CD4-positive, alpha-beta T cell (primary cell): ENCODE data around the gene IFT43. TPM values are rescaled to one million over a fixed set of nuclear protein-coding genes. Genes with fewer than 3 reads are reported as not detected.

Source experiments
- ATAC-seq: fragments of 200-7000 bp; cut with Tn5 transposase; one replicate; pipeline ENCODE4 v1.10.0; 2022; ENCODE audit warnings: mild to moderate bottlenecking; ENCODE audit not compliant: poor library complexity
- CTCF ChIA-PET: fragments of 350-600 bp; sonication (Branson Sonifier 250); formaldehyde crosslinking; loops from one replicate; lab custom pipeline; 2021; ENCODE audit warnings: antibody characterized with exemption, inconsistent platforms; lab: Charles Lee
- POLR2A ChIA-PET: fragments of 350-600 bp; sonication (Branson Sonifier 250); formaldehyde crosslinking; loops from one replicate; lab custom pipeline; 2021; ENCODE audit warnings: antibody characterized with exemption, inconsistent platforms; lab: Charles Lee
- DNase-seq, 14 experiments: peaks; one replicate each; pipeline ENCODE4 v3.0.0-alpha.2; 2013 to 2020; ENCODE audit warnings: mixed read lengths in 2 of 14
- H3K27ac ChIP-seq, 2 donors: one replicate each; pipeline versions ENCODE4 v1.5.1 to v1.7.0; 2013; ENCODE audit warnings: low read length in 2 of 2, low read depth in 1 of 2, mild to moderate bottlenecking in 1 of 2
- H3K27me3 ChIP-seq, 2 experiments: 1 replicate in 1 of 2; 2 replicates in 1 of 2; pipeline versions ENCODE4 v1.6.1 to v1.7.0; 2013; ENCODE audit warnings: low read length in 2 of 2, control low read depth in 1 of 2, mild to moderate bottlenecking in 1 of 2, moderate library complexity in 1 of 2; ENCODE audit not compliant: insufficient read depth in 2 of 2, control insufficient read depth in 1 of 2
- H3K36me3 ChIP-seq: one replicate; pipeline ENCODE4 v1.6.1; 2013; ENCODE audit warnings: low read length, control low read depth; ENCODE audit not compliant: insufficient read depth
- H3K4me1 ChIP-seq: one replicate; pipeline ENCODE4 v1.6.1; 2013; ENCODE audit warnings: low read length, control low read depth; ENCODE audit not compliant: insufficient read depth
- H3K4me3 ChIP-seq: one replicate; pipeline ENCODE4 v1.5.1; 2013; ENCODE audit warnings: mild to moderate bottlenecking, low read length, moderate library complexity
- H3K9me3 ChIP-seq, 2 experiments: 1 replicate in 1 of 2; 2 replicates in 1 of 2; pipeline versions ENCODE4 v1.6.1 to v1.7.0; 2013; ENCODE audit warnings: low read length in 2 of 2, mild to moderate bottlenecking in 2 of 2, control low read depth in 1 of 2, moderate library complexity in 1 of 2; ENCODE audit not compliant: control insufficient read depth in 1 of 2, insufficient read depth in 1 of 2
- H3K27ac Mint-ChIP-seq: one replicate; pipeline ENCODE4 v1.8.0; 2020; ENCODE audit warnings: mixed read lengths
- H3K27me3 Mint-ChIP-seq: one replicate; pipeline ENCODE4 v1.8.0; 2021; ENCODE audit warnings: mixed read lengths
- H3K36me3 Mint-ChIP-seq: one replicate; pipeline ENCODE4 v1.8.0; 2021; ENCODE audit warnings: low read depth, mixed read lengths
- H3K4me1 Mint-ChIP-seq: one replicate; pipeline ENCODE4 v1.8.0; 2021; ENCODE audit warnings: low read depth, mixed read lengths
- H3K4me3 Mint-ChIP-seq: one replicate; pipeline ENCODE4 v1.8.0; 2020; ENCODE audit warnings: mild to moderate bottlenecking, mixed read lengths
- H3K9me3 Mint-ChIP-seq: one replicate; pipeline ENCODE4 v1.8.0; 2020; ENCODE audit warnings: mixed read lengths
- CTCF ChIP-seq: fragments of 200-600 bp; IDR thresholded peaks from one replicate; pipeline ENCODE4 v1.8.0; 2022; ENCODE audit warnings: antibody characterized with exemption, mild to moderate bottlenecking
- intact Hi-C, 2 experiments: fragments of 100-400 bp; cut with DNase I in 1 of 2; cut with micrococcal nuclease in 1 of 2; formaldehyde crosslinking; loops; one replicate each; pipeline versions ENCODE4 v1.15.1 to v1.9.0; 2023 to 2025; cut with DNase I, micrococcal nuclease
- total RNA-seq, 174 experiments: library from RNA in 2 of 174; stranded (reverse) in 2 of 174; gene quantifications; one replicate each; pipeline ENCODE4 v1.2.3 and lab custom pipeline; 2021 to 2026

IFT43 gene
- total RNA-seq, 2 experiments from 2014 or later: 10.0 to 11.1 TPM

GRCh38 chr14:76055330-76055729, 69.8 kb downstream of the IFT43 start:
- CTCF ChIA-PET: no interaction called here
- no peak for ATAC-seq
- no peaks in the 10 kb centered on the region for H3K4me1 Mint-ChIP-seq
- H3K27me3 Mint-ChIP-seq: no peaks in the 10 kb centered on the region
- Histone ChIP-seq H3K4me3 (no peak overlapping the region), H3K36me3 (peaks cover 4% of the 10 kb centered on the region), H3K9me3 (no peaks in the 10 kb centered on the region), H3K4me1 (no peaks in the 10 kb centered on the region), H3K27ac (no peak overlapping the region), H3K27me3 (no peaks in the 10 kb centered on the region)
- intact Hi-C loops: no loop called here
- TF ChIP-seq CTCF: no peak
- no peak overlapping the region for H3K27ac Mint-ChIP-seq
- peaks cover 19% of the 10 kb centered on the region for H3K36me3 Mint-ChIP-seq
- POLR2A ChIA-PET: no interaction called here
- H3K4me3 Mint-ChIP-seq: no peak overlapping the region
- no peak for DNase-seq
- H3K9me3 Mint-ChIP-seq: no peaks in the 10 kb centered on the region

- Histone ChIP-seq H3K4me1 (no peaks in the 10 kb centered on the region), H3K27me3 (no peaks in the 10 kb centered on the region), H3K4me3 (no peak overlapping the region), H3K27ac (no peak overlapping the region), H3K36me3 (peaks cover 4% of the 10 kb centered on the region), H3K9me3 (no peaks in the 10 kb centered on the region)
- no peak for ATAC-seq
- Mint-ChIP-seq H3K27me3 (no peaks in the 10 kb centered on the region), H3K9me3 (no peaks in the 10 kb centered on the region), H3K4me1 (no peaks in the 10 kb centered on the region), H3K27ac (no peak overlapping the region), H3K36me3 (peaks cover 23% of the 10 kb centered on the region), H3K4me3 (no peak overlapping the region)
- no peak for DNase-seq
- no peak for TF ChIP-seq CTCF
- POLR2A ChIA-PET: no interaction called here
- CTCF ChIA-PET: no interaction called here
- intact Hi-C loops: no loop called here
Measured at GRCh38 chr14:76056128-76056527, 70.6 kb downstream of the IFT43 start.

- no peak overlapping the region for H3K27ac ChIP-seq
- no peak overlapping the region for H3K27ac Mint-ChIP-seq
- no peaks in the 10 kb centered on the region for H3K4me1 ChIP-seq
- H3K9me3 Mint-ChIP-seq: no peaks in the 10 kb centered on the region
- no peak overlapping the region for H3K4me3 ChIP-seq
- intact Hi-C loops: no loop called here
- no peaks in the 10 kb centered on the region for H3K9me3 ChIP-seq
- TF ChIP-seq CTCF: no peak
- H3K36me3 Mint-ChIP-seq: peaks cover 32% of the 10 kb centered on the region
- no peaks in the 10 kb centered on the region for H3K4me1 Mint-ChIP-seq
- no peaks in the 10 kb centered on the region for H3K27me3 ChIP-seq
- no peak overlapping the region for H3K4me3 Mint-ChIP-seq
- peaks cover 4% of the 10 kb centered on the region for H3K36me3 ChIP-seq
- ATAC-seq (no peak), DNase-seq (no peak)
- ChIA-PET POLR2A (no interaction called here), CTCF (no interaction called here)
- H3K27me3 Mint-ChIP-seq: no peaks in the 10 kb centered on the region
Measured at GRCh38 chr14:76057914-76058313, 72.4 kb downstream of the IFT43 start.
